Cardiac fibroblast (primary cell): Measurements from ENCODE around the gene KLHL6.
"Not testable (repeated sequence)": the region's sequence is repeated elsewhere in the genome, so short reads cannot be mapped to it uniquely, and the experiment has no call there.

Source experiments
- DNase-seq, 2 donors: peaks; one replicate each; pipeline versions ENCODE4 v3.0.0 to v3.0.0-alpha.2; 2010; ENCODE audit warnings: low read depth in 2 of 2
- H3K4me3 ChIP-seq, 2 donors: replicated peaks in 1 of 2; 1 replicate in 1 of 2; 2 replicates in 1 of 2; pipeline ENCODE4 v1.5.1; 2011; ENCODE audit warnings: low read depth in 2 of 2, low read length in 2 of 2, mild to moderate bottlenecking in 2 of 2, moderate library complexity in 1 of 2
- CTCF ChIP-seq: IDR thresholded peaks from one replicate; pipeline ENCODE4 v1.5.1; 2011; ENCODE audit warnings: low read depth, mild to moderate bottlenecking, low read length, inconsistent platforms

KLHL6 gene

GRCh38 chr3:183579967-183580900 is 24.7 kb upstream of the KLHL6 start:
- DNase-seq: peak; percentile 53 to 68
- peak overlapping the region; percentile 3 to 32 for H3K4me3 ChIP-seq
- no peak for TF ChIP-seq CTCF

- H3K4me3 ChIP-seq: no peak overlapping the region
- no peak for TF ChIP-seq CTCF
- no peak for DNase-seq
These were observed 22.7 kb upstream of the KLHL6 start for GRCh38 chr3:183578179-183578578.

DNA sequence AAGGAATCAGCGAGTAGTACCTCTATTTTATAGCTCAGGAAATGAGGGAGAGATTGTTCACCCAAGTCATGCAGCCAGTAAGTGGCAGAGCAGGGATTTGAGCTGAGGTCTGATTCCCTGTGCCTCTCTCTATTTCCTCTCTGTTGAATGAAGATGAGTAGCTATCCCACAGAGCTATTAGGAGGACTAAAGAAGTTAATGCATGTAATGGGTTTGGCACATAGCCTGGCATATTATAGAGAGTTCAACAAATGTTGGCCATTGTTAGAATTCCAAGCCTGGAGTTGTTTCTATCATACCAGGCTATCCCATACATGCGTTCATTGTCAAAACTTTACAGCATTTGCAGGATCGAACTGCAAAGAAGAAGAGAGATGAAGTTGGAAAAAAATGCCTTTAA is 21.8 kb upstream of the KLHL6 start:
- no peak overlapping the region for H3K4me3 ChIP-seq
- no peak for TF ChIP-seq CTCF
- no peak for DNase-seq

DNA sequence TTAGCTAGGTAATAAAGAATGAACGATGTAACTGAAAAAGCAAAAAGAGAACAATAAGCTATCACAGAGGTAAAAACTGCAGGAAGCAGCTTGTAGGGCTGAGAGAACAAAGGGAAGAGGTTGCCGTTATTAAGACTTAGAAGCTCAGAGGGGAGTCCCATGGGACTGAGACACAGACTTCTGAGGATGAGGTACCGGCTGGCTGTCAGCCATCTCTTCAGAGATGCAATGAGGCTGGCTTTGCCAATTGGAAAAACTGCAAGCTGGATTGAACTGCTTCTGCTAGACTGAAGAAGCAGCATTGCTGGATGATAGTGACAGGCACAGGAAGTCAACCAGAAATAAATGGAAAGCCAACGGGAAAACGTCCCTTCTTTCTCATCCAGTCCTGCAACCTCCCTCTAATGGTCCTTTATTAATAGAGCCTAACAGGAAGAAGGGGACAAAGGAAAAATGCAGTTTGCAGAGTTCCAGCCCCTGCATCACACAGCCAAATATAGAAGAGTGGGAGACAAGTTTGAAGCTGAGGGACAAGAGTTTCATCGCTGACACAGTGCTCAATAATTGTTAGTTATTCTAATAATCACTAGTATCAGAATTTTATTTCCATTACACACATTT is 21.1 kb upstream of the KLHL6 start:
- TF ChIP-seq CTCF: no peak
- no peak overlapping the region for H3K4me3 ChIP-seq
- peak; percentile 50 to 70 for DNase-seq

DNA sequence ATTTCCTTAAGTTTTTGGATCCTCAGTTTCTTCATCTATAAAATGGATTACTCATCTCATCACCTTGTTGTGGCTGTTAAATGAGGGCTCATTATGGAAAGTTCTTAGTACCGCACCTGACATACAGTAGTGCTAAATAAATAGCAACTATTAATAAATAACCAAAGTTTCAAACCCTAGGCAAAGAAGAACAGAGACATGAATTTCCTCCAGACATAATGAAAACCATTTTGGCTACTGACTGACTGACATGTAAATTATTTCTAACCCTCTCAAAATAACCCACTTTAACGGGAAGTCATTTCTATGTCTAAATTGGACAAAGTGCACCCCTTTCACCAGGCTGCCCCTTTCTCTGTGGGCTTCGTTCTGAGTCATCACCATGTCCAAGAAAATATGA is 17.4 kb upstream of the KLHL6 start:
- DNase-seq: no peak
- TF ChIP-seq CTCF: no peak
- no peak overlapping the region for H3K4me3 ChIP-seq

DNA sequence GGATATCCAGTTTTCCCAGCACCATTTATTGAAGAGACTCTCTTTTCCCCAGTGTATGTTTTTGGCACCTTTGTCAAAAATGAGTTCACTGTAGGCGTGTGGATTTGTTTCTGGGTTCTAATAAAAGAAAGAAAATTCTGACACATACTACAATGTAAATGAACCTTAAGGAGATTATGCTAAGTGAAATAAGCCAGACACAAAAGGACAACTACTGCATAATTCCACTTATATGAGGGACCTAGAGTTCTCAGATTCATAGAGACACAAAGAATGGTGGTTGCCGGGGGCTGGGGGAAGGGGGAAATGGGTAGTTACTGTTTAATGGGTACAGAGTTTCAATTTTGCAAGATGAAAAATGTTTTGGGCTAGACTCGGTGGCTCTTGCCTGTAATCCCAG is 14.7 kb upstream of the KLHL6 start:
- not testable (repeated sequence) for H3K4me3 ChIP-seq, DNase-seq

- H3K4me3 ChIP-seq: no peak overlapping the region
- no peak for DNase-seq
- TF ChIP-seq CTCF: no peak
These were observed 11.4 kb upstream of the KLHL6 start for GRCh38 chr3:183566880-183567279.
